ENCODE results near the gene MICALL1. TPM values are rescaled to one million over a fixed set of nuclear protein-coding genes. Genes with fewer than 3 reads are reported as not detected.

MICALL1 gene
- total RNA-seq, 2 experiments from 2014 or later: 18.3 to 25.7 TPM

DNA sequence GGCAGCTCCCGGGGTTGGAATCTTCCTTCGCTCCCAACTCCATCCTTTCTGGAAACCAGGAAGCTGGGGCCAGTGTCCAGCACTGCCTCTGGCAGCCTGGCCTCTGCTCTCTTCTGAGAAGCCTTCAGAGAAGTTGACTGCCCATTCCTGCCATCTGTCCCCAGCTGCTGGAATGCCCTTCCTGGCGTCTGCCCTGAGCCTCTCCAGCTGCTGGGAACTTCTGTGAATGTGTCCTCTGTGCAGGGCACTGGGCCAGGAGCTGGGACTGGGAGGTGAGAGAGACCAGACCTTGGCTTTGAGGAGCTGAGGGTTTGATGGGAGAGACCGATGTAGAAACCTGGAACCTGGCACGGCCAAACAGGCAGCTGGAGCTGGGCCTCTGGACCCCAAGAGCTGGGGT, 84.2 kb downstream of the MICALL1 start:
- Histone ChIP-seq H2AFZ (ENCODE audit: low read length) (no peak overlapping the region), H3K4me2 (ENCODE audit: low read length) (no peak overlapping the region), H4K20me1 (ENCODE audit: insufficient read depth, low read length) (no peaks in the 10 kb centered on the region), H3K4me1 (ENCODE audit: insufficient read depth, low read length, poor library complexity, severe bottlenecking) (no peaks in the 10 kb centered on the region), H3K27ac (ENCODE audit: low read depth, low read length, poor library complexity, severe bottlenecking) (no peak overlapping the region), H3K79me2 (ENCODE audit: insufficient read depth, low read depth, low read length) (no peaks in the 10 kb centered on the region), H3K9me3 (ENCODE audit: low read length) (no peaks in the 10 kb centered on the region), H3K9me2 (ENCODE audit: insufficient read depth, low read length) (no peaks in the 10 kb centered on the region), H3K4me3 (ENCODE audit: low read depth, low read length, poor library complexity, severe bottlenecking) (no peak overlapping the region), H3K36me3 (ENCODE audit: insufficient read depth, low read length) (no peaks in the 10 kb centered on the region)
- TF ChIP-seq EZH2phosphoT487 (IDR thresholded peaks at IDR 0.05; ENCODE audit: borderline replicate concordance, low read depth, low read length): no peak
- TF ChIP-seq, protein P1, sequence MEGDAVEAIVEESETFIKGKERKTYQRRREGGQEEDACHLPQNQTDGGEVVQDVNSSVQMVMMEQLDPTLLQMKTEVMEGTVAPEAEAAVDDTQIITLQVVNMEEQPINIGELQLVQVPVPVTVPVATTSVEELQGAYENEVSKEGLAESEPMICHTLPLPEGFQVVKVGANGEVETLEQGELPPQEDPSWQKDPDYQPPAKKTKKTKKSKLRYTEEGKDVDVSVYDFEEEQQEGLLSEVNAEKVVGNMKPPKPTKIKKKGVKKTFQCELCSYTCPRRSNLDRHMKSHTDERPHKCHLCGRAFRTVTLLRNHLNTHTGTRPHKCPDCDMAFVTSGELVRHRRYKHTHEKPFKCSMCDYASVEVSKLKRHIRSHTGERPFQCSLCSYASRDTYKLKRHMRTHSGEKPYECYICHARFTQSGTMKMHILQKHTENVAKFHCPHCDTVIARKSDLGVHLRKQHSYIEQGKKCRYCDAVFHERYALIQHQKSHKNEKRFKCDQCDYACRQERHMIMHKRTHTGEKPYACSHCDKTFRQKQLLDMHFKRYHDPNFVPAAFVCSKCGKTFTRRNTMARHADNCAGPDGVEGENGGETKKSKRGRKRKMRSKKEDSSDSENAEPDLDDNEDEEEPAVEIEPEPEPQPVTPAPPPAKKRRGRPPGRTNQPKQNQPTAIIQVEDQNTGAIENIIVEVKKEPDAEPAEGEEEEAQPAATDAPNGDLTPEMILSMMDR (conservative IDR thresholded peaks at IDR 0.05; ENCODE audit: low read length): no peak
- no TSS peak for BruUV-seq (replicated peaks)
- DNase-seq (ENCODE audit: low spot score): no peak
- ChIA-PET POLR2A (interaction anchor here (0.7 kb wide), 1 partner anchor 113 kb away, joined by 3 read pairs; no protein-coding TSS in a partner anchor), CTCF (ENCODE audit: unreplicated experiment) (no interaction called here)
- intact Hi-C loops (cut with micrococcal nuclease; ENCODE audit: unreplicated experiment): no loop called here

DNA sequence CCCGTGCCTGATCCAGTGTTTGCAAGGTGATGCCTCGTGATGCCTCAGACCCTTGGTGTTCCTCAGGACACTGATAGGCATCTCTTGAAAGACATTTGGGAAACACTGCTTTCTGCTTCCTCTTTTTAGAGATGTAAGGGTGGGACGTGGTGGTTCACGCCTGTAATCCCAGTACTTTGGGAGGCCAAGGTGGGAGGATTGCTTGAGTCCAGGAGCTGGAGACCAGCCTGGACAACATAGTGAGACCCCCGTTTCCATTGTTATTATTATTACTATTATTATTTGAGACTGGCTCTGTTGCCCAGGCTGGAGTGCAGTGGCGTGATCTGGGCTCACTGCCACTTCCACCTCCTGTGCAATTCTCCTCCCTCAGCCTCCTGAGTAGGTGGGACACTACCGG, 84.8 kb downstream of the MICALL1 start:
- H3K79me2 ChIP-seq (ENCODE audit: insufficient read depth, low read depth, low read length): no peaks in the 10 kb centered on the region
- H4K20me1 ChIP-seq (ENCODE audit: insufficient read depth, low read length): no peaks in the 10 kb centered on the region
- no peaks in the 10 kb centered on the region for H3K9me2 ChIP-seq (ENCODE audit: insufficient read depth, low read length)
- TF ChIP-seq, protein P1 (conservative IDR thresholded peaks at IDR 0.05; ENCODE audit: low read length): no peak
- no peak for TF ChIP-seq EZH2phosphoT487 (IDR thresholded peaks at IDR 0.05; ENCODE audit: borderline replicate concordance, low read depth, low read length)
- H3K27ac ChIP-seq (ENCODE audit: low read depth, low read length, poor library complexity, severe bottlenecking): no peak overlapping the region
- no peak overlapping the region for H2AFZ ChIP-seq (ENCODE audit: low read length)
- peaks cover 2% of the 10 kb centered on the region for H3K4me1 ChIP-seq (ENCODE audit: insufficient read depth, low read length, poor library complexity, severe bottlenecking)
- no peak for DNase-seq (ENCODE audit: low spot score)
- POLR2A ChIA-PET: interaction anchor here (0.7 kb wide), 1 partner anchor 114 kb away, joined by 3 read pairs; no protein-coding TSS in a partner anchor
- no peak overlapping the region for H3K4me3 ChIP-seq (ENCODE audit: low read depth, low read length, poor library complexity, severe bottlenecking)
- H3K36me3 ChIP-seq (ENCODE audit: insufficient read depth, low read length): no peaks in the 10 kb centered on the region
- intact Hi-C loops (cut with micrococcal nuclease; ENCODE audit: unreplicated experiment): no loop called here
- H3K4me2 ChIP-seq (ENCODE audit: low read length): no peak overlapping the region
- CTCF ChIA-PET (ENCODE audit: unreplicated experiment): no interaction called here
- H3K9me3 ChIP-seq (ENCODE audit: low read length): no peaks in the 10 kb centered on the region
- BruUV-seq (replicated peaks): no TSS peak

DNA sequence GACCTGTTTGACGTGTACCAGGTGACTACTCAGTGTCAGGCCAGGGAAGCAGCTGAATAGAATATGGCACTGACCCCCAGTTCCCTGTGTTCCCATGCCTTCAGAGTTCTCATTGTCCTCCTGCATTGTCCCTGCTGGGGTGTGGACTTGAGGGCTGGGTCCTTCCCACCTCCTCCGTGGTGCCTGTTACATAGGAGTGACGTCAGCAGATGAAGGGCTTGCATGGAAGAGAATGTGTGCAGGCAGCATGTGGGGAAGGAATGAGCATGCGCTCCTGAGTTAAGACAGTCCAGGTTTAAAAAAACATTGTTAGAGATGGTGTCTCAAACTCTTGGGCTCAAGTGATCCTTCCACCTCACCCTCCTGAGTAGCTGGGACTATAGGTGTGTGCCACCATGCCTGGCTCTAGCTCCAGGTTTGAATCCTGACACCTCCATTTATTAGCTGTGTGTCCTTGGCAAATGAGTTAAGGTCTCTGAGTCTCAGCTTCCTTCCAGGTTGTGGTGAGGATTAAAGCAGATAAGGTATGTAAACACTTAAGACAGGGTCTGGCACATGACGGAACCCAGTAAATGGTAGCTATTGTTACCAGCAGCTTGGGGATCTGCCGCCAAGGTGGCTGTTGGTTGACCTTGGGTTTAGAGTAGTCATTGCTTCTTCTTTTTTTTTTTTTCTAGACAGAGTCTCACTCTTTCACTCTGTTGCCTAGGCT, 85.8 kb downstream of the MICALL1 start:
- DNase-seq (ENCODE audit: low spot score): no peak
- Histone ChIP-seq H3K79me2 (ENCODE audit: insufficient read depth, low read depth, low read length) (no peaks in the 10 kb centered on the region), H4K20me1 (ENCODE audit: insufficient read depth, low read length) (no peaks in the 10 kb centered on the region), H3K4me3 (ENCODE audit: low read depth, low read length, poor library complexity, severe bottlenecking) (no peak overlapping the region), H3K9me3 (ENCODE audit: low read length) (no peaks in the 10 kb centered on the region), H2AFZ (ENCODE audit: low read length) (no peak overlapping the region), H3K4me2 (ENCODE audit: low read length) (no peak overlapping the region), H3K9me2 (ENCODE audit: insufficient read depth, low read length) (no peaks in the 10 kb centered on the region), H3K27ac (ENCODE audit: low read depth, low read length, poor library complexity, severe bottlenecking) (no peak overlapping the region), H3K4me1 (ENCODE audit: insufficient read depth, low read length, poor library complexity, severe bottlenecking) (peaks cover 12% of the 10 kb centered on the region), H3K36me3 (ENCODE audit: insufficient read depth, low read length) (no peaks in the 10 kb centered on the region)
- BruUV-seq (replicated peaks): no TSS peak
- POLR2A ChIA-PET: no interaction called here
- intact Hi-C loops (cut with micrococcal nuclease; ENCODE audit: unreplicated experiment): no loop called here
- CTCF ChIA-PET (ENCODE audit: unreplicated experiment): no interaction called here
- no peak for TF ChIP-seq EZH2phosphoT487 (IDR thresholded peaks at IDR 0.05; ENCODE audit: borderline replicate concordance, low read depth, low read length)
- TF ChIP-seq, protein P1 (conservative IDR thresholded peaks at IDR 0.05; ENCODE audit: low read length): no peak

Measured in OCI-LY7 (cell line).